A549 (cell line): Measurements from ENCODE around the gene DNMT3A.

ENCODE experiments used
- CBX2 ChIP-seq: fragments of 200-600 bp; sonication (generic); IDR thresholded peaks from 2 replicates; pipeline ENCODE4 v1.6.1; 2016; ENCODE audit warnings: low read depth, mild to moderate bottlenecking, borderline replicate concordance
- NFE2L2 ChIP-seq: fragments of 150-350 bp; conservative IDR thresholded peaks from 2 replicates; pipeline ENCODE4 v1.6.1; 2014; ENCODE audit warnings: low read length
- TF ChIP-seq, protein P1 (sequence below): fragments of >200 bp; sonication (Bioruptor Twin); formaldehyde crosslinking; IDR thresholded peaks from 3 replicates; pipeline ENCODE4 v1.5.1; 2016
- TF ChIP-seq, protein P2 (sequence below): fragments of 200-600 bp; sonication (generic); IDR thresholded peaks from 2 replicates; pipeline ENCODE4 v1.6.1; 2016; ENCODE audit warnings: antibody characterized with exemption, mild to moderate bottlenecking, moderate library complexity

DNA sequence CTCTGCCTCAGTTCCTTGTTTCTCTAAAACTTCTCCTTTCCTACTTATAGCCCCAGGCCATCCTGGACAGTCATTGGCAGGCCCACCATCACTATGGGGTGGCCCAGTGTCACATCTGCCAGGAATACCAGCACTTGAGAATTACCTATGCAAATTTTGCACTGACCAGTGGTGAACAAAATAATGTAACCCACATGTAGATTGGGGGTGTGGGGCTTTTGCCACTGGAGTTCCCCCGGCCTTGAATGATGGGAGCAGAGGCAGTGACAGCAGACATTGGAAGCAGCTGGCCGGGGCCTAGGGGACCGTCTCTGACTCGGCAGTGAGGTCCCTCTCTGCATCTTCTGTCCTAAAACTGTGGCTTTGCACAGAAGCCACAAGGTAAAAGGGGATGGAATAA lies 24.9 kb upstream of the DNMT3A start:
- TF ChIP-seq, protein P1, sequence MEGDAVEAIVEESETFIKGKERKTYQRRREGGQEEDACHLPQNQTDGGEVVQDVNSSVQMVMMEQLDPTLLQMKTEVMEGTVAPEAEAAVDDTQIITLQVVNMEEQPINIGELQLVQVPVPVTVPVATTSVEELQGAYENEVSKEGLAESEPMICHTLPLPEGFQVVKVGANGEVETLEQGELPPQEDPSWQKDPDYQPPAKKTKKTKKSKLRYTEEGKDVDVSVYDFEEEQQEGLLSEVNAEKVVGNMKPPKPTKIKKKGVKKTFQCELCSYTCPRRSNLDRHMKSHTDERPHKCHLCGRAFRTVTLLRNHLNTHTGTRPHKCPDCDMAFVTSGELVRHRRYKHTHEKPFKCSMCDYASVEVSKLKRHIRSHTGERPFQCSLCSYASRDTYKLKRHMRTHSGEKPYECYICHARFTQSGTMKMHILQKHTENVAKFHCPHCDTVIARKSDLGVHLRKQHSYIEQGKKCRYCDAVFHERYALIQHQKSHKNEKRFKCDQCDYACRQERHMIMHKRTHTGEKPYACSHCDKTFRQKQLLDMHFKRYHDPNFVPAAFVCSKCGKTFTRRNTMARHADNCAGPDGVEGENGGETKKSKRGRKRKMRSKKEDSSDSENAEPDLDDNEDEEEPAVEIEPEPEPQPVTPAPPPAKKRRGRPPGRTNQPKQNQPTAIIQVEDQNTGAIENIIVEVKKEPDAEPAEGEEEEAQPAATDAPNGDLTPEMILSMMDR = no peak
- TF ChIP-seq NFE2L2 = no peak
- TF ChIP-seq, protein P2, sequence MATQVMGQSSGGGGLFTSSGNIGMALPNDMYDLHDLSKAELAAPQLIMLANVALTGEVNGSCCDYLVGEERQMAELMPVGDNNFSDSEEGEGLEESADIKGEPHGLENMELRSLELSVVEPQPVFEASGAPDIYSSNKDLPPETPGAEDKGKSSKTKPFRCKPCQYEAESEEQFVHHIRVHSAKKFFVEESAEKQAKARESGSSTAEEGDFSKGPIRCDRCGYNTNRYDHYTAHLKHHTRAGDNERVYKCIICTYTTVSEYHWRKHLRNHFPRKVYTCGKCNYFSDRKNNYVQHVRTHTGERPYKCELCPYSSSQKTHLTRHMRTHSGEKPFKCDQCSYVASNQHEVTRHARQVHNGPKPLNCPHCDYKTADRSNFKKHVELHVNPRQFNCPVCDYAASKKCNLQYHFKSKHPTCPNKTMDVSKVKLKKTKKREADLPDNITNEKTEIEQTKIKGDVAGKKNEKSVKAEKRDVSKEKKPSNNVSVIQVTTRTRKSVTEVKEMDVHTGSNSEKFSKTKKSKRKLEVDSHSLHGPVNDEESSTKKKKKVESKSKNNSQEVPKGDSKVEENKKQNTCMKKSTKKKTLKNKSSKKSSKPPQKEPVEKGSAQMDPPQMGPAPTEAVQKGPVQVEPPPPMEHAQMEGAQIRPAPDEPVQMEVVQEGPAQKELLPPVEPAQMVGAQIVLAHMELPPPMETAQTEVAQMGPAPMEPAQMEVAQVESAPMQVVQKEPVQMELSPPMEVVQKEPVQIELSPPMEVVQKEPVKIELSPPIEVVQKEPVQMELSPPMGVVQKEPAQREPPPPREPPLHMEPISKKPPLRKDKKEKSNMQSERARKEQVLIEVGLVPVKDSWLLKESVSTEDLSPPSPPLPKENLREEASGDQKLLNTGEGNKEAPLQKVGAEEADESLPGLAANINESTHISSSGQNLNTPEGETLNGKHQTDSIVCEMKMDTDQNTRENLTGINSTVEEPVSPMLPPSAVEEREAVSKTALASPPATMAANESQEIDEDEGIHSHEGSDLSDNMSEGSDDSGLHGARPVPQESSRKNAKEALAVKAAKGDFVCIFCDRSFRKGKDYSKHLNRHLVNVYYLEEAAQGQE = no peak
- no peak for TF ChIP-seq CBX2
